HG03039 (cell line): ENCODE data around the gene PLS1.

ENCODE experiments used
- ATAC-seq: cut with Tn5 transposase; IDR thresholded peaks from one replicate; pipeline ENCODE4 v1.9.1; 2021; ENCODE audit warnings: mild to moderate bottlenecking, moderate library complexity; ENCODE audit not compliant: unreplicated experiment

Gene PLS1

DNA sequence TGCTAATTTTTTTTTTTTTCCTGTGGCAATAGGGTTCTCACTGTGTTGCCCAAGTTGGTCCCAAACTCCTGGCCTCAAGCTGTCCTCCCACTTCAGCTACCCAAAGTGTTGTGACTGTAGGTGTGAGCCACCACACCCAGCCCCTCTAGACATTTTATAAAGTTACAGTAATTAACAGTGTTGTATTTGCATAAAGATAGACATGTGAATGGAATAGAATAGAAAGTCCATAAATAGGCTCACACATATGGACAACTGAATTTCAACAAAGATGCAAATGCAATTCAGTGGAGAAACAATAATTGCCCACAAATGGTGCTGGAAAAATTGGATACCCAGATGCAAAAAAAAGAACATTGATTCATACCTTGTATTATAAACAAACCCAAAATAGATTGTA is 39.9 kb downstream of the PLS1 start:
- no peak for ATAC-seq

DNA sequence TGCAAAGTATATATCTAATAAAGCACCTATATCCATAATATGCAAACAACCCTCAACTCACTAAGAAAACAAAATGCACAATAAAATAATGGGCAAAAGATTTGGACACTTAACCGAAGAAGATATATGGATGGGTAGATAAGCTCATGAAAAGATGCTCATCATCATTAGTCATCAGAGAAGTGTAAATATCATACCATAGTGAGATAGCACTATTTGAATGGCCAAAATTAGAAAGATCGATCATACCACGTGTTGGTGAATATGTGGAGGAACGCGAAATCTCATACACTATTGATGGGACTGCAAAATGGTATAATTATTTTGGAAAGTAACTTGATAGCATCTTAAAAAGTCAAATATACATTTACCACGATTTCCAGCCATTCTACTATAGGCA is 40.5 kb downstream of the PLS1 start:
- no peak for ATAC-seq

- ATAC-seq = no peak
These were observed 42.1 kb downstream of the PLS1 start for GRCh38 chr3:142638291-142638690.

DNA sequence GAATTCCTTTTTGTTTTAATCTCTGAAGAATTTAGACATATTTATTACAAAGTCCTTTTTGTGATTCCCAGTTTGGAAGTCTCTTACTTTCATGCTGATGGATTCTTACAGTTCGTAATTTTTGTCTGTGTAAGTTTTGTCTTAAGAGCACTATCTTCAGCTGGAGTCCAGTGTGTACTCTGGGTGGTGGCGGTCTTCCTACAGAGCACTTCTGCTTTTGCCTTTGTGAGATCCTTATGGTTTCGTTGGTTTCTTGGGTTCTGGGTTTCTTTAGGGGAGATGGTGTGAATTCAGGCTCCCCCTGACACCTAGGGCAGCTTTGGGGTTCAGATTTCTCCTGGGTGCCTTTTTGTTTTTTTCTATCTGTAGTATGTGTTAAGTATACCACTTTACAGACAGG is 45.3 kb downstream of the PLS1 start:
- no peak for ATAC-seq

DNA sequence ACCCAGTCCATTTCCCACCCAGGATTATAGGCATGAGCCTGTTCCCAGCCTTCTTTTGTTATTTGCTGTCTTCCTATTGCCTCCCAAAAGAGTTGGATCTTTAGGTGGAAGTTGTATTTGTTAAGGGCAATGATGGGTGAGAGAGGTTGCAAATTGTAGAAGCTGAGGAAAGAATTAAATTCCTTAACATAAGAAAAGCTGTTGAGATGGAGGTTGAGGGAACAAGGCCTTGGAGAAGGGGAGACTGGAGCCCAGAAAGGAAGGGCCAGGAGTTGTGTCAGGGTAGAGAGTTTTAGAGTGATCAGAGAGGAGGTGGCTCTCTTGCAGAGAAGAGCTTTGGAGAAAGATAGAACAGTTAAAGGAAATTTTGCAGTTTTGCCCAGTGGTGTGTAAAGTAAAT is 46.8 kb downstream of the PLS1 start:
- ATAC-seq = no peak

GRCh38 chr3:142644502-142644901 is 48.3 kb downstream of the PLS1 start:
- no peak for ATAC-seq

GRCh38 chr3:142645236-142645793 is 49.1 kb downstream of the PLS1 start:
- no peak for ATAC-seq

GRCh38 chr3:142646020-142646785 is 50.0 kb downstream of the PLS1 start:
- ATAC-seq = no peak

- no peak for ATAC-seq
These were observed 51.7 kb downstream of the PLS1 start for GRCh38 chr3:142647856-142648255.

GRCh38 chr3:142648950-142649349 is 52.8 kb downstream of the PLS1 start:
- ATAC-seq = no peak

GRCh38 chr3:142650001-142650693 is 54.0 kb downstream of the PLS1 start:
- no peak for ATAC-seq

DNA sequence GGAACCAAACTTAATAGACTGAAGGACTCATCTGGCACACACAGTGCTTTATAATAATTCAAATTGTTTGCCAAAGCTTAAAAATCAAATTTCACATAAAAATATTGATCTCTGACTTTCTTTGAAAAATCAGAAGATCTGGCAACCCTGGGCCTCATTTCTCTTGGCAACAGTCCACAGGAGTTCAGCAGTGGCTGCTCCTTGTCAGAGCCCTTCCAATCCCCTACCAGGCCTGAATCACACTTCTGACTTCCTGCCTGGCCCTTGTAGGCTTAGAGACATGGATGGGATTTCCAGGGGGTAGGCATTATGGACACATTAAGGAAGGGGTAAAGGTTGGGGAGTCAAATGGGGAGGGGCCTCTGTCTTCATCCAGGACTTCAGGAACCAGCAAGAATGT is 55.5 kb downstream of the PLS1 start:
- no peak for ATAC-seq

DNA sequence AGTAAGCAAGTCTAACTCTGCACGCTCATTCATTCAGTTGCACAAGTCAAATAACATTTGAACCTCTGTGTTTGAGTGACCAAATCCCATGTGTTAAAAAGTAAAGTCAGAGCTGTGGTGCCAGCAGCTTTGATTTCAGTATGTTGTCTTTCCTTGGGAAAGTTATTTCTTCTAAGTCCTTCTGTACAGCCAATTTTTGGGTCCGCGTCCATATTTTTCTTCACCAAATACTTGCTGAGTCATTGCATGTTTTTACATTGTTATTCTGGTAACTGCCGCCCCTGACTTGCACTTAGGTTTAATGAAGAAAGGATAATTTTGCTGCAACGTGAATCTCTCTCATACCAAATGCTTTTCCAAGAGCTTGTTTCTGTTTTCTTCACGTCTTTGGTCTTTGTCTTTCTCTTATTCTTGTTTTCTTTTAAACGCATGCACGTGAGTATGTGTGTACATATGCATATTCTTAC is 56.7 kb downstream of the PLS1 start:
- no peak for ATAC-seq

DNA sequence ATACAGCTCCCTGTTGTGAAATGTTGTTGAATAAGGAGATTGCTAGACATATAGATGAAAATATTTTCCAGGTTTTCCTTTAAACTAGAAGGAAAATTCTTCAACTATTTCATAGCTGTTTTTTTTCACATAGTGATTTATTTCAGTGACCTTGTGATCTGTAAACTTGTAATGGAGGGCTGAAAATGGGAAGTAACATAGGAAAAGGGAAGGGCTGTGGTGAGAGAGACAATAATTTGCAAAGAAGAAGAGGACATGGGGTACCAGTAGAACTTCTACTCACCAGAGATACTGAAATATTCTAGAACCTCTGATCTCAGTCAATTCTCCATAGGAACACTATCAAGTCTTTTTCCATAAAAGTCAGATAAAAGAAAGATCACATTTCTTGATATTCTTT is 60.4 kb downstream of the PLS1 start:
- ATAC-seq = no peak

DNA sequence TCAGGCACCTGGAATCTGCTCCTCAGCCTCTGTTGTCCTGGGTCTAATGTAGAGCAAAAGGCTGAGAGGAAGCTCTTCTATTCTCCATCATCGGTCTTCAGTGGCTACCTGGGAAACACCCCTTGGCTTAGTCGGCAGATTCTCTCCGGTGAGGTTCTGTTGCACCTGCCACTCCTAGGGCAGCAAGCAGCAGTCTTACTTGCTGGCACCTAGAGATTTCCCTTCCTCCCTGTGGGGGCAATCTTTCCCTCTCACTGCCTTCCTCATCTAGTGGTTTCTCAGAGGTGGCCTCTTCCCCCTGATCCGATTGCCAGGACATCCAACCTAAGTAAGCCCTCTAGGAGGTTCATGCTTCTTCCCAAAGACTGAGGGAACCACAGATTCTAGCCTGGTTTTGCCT is 60.8 kb downstream of the PLS1 start:
- ATAC-seq = no peak

DNA sequence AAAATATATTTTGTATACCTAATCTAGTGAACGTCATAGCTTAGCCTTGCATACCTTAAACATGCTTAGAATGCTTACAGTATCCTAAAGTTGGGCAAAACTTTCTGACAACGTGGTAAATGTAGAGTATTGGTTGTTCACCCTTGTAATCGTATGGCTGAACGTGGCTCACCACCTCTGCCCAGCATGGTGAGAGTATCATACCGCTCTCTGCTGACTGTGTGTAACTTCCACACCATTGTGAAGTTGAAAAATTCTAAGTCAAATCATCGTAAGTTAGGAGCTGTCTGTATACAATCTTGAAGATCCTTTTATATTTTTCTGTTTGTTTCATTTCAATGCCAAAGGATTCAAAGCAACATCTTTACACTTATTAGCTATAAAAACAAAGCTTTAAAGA is 64.2 kb downstream of the PLS1 start:
- no peak for ATAC-seq

- ATAC-seq = no peak
These were observed 64.7 kb downstream of the PLS1 start for GRCh38 chr3:142660893-142661292.

GRCh38 chr3:142663865-142664264 is 67.7 kb downstream of the PLS1 start:
- no peak for ATAC-seq

GRCh38 chr3:142664311-142664710 is 68.1 kb downstream of the PLS1 start:
- ATAC-seq = no peak

DNA sequence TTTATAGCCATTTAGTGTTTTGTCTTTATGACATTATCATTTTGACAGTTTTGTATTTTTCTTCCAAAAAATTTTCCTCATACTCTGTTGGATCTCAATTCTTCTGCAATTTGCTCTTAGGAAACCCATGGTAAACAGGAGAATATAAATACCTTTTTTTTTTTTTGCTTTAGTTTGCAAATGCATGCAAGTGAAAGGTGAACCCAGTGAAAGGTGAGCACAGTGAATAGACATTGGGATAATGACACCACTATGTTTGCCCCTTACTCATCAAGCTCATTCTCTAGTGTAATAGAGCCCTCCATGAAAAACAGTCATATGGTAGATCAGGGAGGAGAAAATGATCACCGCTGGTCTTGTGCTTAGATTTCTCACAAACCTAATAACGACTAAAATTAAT is 68.6 kb downstream of the PLS1 start:
- no peak for ATAC-seq

DNA sequence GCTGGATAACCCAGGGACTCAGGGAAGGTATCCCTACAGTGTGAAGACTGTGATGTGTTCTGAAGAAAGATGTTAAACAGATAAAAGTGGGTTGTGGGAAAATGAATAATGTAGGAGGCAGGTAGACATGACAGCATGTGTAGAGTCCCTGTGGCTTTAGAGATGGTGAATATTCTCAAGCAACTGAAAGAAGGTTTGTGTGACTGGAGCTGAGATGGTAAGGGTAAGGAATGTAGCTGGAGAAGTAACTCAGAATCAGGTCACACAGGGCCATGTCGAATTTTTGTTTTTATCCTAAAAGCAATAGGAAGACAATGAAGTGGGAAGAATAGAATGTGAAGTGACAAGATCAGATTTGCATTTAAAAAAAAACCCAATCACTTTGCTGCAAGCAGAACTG is 73.9 kb downstream of the PLS1 start:
- no peak for ATAC-seq

GRCh38 chr3:142676151-142676550 is 80.0 kb downstream of the PLS1 start:
- no peak for ATAC-seq
